Stromal cell of bone marrow (primary cell): ENCODE data around the gene TAP2.

Experiments used
- DNase-seq: peaks from one replicate; pipeline ENCODE4 v3.0.0-alpha.2; 2012; ENCODE audit warnings: low read depth

The TAP2 gene

DNA sequence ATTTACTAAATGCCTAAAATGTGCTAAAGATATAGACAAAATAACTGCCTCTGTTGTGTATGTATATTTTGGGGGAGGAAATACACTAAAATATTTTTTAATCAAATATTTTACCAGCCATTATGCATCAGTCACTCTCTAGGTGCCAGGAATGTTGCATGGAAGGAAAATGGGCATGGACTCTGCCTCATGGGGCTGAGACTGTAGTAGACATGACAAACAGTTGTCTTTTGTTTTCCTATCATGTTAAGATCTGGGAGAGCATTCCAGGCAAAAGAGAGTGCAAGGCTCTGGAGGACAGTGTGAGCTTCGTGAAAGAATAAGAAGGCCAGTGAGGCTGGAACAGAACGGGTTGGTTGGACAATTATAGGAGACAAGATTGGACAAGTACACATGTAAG, 48.2 kb downstream of the TAP2 start:
- no peak for DNase-seq
